Measurements from ENCODE around the gene POU2AF1. TPM values are rescaled to one million over a fixed set of nuclear protein-coding genes. Genes with fewer than 3 reads are reported as not detected.

POU2AF1 gene
- total RNA-seq, 4 donors from 2014 or later = 0.87 TPM; not detected in 3

GRCh38 chr11:111302298-111302697 is 76.8 kb downstream of the POU2AF1 start:
- H3K27me3 ChIP-seq = no peaks in the 10 kb centered on the region
- WGBS, 2 donors = 62 to 64% methylated on average over 3 of the region's 3 CpGs
- TF ChIP-seq, protein P1, sequence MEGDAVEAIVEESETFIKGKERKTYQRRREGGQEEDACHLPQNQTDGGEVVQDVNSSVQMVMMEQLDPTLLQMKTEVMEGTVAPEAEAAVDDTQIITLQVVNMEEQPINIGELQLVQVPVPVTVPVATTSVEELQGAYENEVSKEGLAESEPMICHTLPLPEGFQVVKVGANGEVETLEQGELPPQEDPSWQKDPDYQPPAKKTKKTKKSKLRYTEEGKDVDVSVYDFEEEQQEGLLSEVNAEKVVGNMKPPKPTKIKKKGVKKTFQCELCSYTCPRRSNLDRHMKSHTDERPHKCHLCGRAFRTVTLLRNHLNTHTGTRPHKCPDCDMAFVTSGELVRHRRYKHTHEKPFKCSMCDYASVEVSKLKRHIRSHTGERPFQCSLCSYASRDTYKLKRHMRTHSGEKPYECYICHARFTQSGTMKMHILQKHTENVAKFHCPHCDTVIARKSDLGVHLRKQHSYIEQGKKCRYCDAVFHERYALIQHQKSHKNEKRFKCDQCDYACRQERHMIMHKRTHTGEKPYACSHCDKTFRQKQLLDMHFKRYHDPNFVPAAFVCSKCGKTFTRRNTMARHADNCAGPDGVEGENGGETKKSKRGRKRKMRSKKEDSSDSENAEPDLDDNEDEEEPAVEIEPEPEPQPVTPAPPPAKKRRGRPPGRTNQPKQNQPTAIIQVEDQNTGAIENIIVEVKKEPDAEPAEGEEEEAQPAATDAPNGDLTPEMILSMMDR (IDR thresholded peaks at IDR 0.05) = no peak
- no peak for TF ChIP-seq POLR2A (IDR thresholded peaks at IDR 0.05)
- TF ChIP-seq EP300 (IDR thresholded peaks at IDR 0.05) = no peak
- no peak overlapping the region for H3K27ac ChIP-seq
- DNase-seq (ENCODE audit: low spot score in 2 of 2) = no peak
- no peak overlapping the region for H3K4me3 ChIP-seq
- no peaks in the 10 kb centered on the region for H3K9me3 ChIP-seq
- H3K36me3 ChIP-seq = no peaks in the 10 kb centered on the region
- peaks cover 0 to 33% (median 7%) of the 10 kb centered on the region in 4 donors for H3K4me1 ChIP-seq

Small RNAs within 50 kb of the gene (small RNA-seq; reads per million reads assigned to genes)
- not detected for gene MIR4491
- gene RNU2-60P = not detected

Other genes with a start within 250 kb of the POU2AF1 start
- 1 to 10 TPM in 3 of 4 donors, under 1 TPM in 1; 0.78 to 4.2 (median 2.0) TPM for gene POU2AF2, start 133.6 kb downstream of the POU2AF1 start, total RNA-seq
- gene POU2AF3, start 80.7 kb downstream of the POU2AF1 start, total RNA-seq = 1 to 10 TPM in 3 of 4 donors, under 1 TPM in 1; 0.87 to 4.4 (median 2.3) TPM
- gene BTG4, start 133.1 kb upstream of the POU2AF1 start, total RNA-seq = not detected
- gene HOATZ, start 135.5 kb upstream of the POU2AF1 start, total RNA-seq = not detected
- 10 to 100 TPM in 1 of 4 donors, 1 to 10 TPM in 3; 4.6 to 20.1 (median 5.2) TPM for gene LAYN, start 161.4 kb upstream of the POU2AF1 start, total RNA-seq
- gene SIK2, start 223.2 kb upstream of the POU2AF1 start, total RNA-seq = 10 to 100 TPM; 19.7 to 27.6 (median 24.1) TPM

Measured in tibial nerve (tissue), 4 donors.